HG03521 (cell line): ENCODE measurements around the gene CYP4F3.
"Not testable (repeated sequence)": the region's sequence is repeated elsewhere in the genome, so short reads cannot be mapped to it uniquely, and the experiment has no call there.

Experiments used
- ATAC-seq: cut with Tn5 transposase; IDR thresholded peaks from one replicate; pipeline ENCODE4 v1.9.1; 2021; ENCODE audit warnings: mild to moderate bottlenecking, moderate library complexity; ENCODE audit not compliant: unreplicated experiment

CYP4F3 gene

GRCh38 chr19:15666186-15666585, 25.5 kb downstream of the CYP4F3 start:
- ATAC-seq: no peak

GRCh38 chr19:15666883-15667282, 26.2 kb downstream of the CYP4F3 start:
- no peak for ATAC-seq

DNA sequence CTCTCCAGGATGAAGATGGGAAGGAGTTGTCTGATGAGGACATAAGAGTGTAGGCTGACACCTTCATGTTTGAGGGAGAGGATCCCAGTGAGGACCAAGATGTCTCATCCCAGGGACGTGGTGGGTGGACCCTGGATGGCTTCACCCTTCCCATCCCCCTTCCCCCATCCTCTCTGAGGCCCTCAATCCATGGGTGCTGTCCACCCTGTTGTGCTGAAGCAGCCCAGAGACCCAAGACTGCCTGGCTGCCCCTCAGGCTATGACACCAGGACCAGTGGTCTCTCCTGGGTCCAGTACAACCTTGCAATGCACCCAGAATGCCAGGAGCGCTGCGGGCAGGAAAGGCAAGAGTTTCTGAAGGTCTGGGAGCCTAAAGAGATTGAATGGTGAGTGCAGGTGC, 28.7 kb downstream of the CYP4F3 start:
- ATAC-seq: no peak

DNA sequence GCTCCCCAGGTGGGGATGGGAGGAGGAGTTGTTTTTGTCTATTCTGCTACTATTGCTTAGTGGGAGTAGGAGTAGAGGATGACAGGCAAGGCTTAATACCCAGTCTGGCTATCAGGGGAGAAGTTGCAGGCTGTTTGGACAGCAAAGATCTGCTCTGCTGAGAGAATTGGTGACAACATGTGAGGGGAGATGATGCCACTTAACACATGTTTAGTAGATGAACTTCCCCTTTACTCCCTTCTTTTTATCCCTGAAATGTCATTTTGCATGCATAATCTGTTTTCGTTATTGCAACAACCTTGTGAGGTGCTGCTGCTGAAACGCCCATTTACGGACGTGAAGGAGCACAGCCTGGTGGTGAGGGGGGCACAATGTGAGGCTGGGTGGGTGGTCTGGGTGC, 29.2 kb downstream of the CYP4F3 start:
- no peak for ATAC-seq

DNA sequence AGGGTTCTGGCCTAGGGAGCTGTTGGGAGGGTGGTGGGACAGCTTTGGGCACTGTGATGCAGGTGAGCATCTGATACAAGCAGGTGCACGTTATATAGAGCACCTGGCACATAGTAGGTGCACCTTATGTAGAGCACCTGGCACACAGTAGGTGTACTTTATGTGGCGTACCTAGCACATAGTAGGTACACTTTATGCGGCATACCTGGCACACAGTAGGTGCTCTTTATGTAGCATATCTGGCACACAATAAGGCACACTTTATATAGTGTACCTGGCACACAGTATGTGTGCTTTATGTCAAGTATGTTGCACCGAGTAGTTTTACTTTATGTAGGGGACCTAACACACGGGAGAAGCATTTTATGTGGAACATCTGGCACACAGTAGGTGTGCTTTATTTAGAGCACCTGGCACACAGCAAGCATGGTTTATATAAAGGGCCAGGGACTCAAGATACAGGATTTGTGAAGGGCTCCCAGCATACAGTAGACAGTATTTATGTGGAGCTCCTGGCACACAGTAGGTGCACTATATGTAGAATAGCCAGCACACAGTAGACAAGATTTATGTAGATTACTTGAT, 30.6 kb downstream of the CYP4F3 start:
- ATAC-seq: no peak

DNA sequence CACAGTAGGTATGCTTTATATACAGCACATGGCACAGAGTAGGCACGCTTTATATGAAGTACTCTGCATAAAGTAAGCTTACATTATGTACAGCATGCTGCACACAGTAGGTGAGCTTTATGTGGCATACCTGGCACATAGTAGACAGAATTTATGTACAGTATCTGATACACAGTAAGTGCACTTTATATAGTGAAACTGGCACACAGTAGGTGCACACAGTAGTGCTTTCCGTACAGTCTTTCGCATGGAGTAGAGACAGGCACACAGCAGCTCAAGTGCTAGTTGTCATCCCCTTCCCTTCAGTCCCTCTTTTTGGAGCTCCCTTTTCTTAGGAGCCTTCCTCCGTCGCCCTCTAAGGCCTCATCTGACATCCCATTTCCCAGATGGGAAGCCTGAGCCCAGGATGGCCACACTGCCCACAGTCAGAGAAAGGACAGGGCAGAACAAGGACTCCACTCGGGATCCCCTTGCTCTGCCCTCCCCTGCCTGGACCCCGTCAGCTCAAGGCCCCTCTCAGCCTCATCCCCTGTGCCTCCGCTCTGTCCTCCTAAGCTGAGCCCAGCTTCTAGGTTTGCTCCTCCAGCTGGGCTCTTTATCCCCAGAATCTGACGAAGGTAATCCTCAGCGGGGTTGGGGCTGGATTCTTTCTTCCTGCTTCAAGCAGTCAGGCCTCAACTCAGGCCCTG, 31.3 kb downstream of the CYP4F3 start:
- no peak for ATAC-seq

DNA sequence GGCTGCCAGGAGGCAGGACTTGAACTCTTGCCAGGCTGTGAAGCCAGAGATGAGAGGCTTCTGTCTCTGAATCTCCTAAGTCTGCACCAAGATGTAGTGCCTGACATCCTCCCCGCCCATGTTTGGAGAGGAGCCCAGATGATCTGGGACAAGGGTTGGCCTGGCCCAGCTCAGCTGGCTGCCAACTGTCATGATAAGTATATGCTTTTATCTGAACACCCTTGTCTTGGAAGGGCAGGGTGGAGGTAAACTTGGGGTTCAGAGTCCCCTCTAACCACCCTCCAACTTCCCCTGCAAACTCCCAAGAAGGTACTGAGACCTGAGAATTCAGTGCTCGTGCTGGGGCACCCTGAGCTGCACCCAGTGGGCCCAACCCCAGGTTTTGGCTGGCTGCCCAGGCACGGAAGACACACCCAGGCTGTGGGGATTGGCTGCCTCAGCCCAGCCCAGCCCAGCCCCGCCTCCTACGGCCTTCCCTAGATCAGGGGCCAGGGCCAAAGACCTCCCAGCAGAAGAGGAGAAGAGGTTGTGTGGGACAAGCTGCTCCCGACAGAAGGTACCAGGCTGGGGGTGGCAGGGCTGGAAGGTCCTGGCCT, 32.0 kb downstream of the CYP4F3 start, which contains the start of gene CYP4F12:
CYP4F12 (plus strand) TSS at position 508 of the 596 bp plus-strand sequence. CDS start 443 bp downstream, outside the sequence.
- no peak for ATAC-seq

DNA sequence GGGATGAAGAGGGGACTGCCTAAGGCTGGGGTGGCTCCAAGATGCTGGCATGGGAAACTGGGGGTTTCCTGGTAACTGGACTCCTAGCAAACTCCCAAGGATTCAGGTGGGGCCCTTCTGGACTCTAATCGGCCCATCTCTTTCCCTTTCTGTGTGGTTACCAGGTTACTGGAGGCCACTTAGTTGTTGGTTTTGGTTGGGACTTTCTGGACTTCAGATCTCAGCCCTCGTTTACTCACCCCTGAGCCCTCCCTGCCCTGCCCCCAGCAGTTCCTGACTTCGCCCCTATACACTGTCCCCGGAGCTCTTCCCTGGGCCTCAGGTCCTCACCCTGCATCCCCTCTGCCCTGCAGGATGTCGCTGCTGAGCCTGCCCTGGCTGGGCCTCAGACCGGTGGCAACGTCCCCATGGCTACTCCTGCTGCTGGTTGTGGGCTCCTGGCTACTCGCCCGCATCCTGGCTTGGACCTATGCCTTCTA, 32.5 kb downstream of the CYP4F3 start:
- no peak for ATAC-seq

DNA sequence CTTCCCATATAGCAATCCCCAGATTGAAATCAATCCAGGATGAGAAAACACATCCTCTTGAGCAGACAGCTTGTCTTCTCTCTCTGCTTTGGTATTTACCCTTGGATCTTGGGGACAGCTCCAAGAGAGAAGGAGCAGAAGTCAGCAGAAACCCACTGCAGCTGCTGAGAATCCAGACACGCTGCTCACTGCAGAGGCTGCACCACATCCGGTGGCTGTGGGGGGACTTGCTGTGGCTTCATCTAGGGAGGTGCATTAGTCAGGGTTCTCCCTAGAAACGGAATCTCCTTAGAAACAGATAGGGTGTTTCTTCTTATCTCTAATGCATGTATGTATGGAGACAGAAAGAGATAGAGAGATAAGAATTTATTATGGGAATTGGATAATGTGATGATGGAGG, 34.9 kb downstream of the CYP4F3 start:
- ATAC-seq: no peak

DNA sequence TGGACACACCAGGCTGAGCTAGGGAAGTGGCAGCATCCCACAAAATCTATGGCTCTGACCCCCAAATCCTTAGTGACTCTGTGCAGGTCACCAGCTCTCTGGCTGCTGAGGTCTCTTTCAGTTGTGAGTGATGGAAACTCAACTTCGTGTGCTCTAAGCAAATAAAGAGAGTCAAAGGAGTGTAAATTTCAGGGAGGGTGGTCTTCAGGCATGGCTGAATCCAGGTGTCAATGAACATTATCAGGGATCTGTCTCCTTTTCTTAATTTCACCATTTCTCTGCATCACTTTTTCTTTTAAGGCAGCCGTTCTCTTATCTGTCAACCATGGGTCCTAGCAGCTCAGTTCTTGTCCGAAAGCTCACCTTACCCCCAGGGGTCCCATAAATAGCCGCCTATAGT, 38.4 kb downstream of the CYP4F3 start:
- ATAC-seq: no peak

- not testable (repeated sequence) for ATAC-seq
Observed at GRCh38 chr19:15679865-15680264, 39.2 kb downstream of the CYP4F3 start.

GRCh38 chr19:15680478-15681322, 40.0 kb downstream of the CYP4F3 start:
- ATAC-seq: no peak

- ATAC-seq: no peak
Observed at GRCh38 chr19:15683411-15683810, 42.7 kb downstream of the CYP4F3 start.

DNA sequence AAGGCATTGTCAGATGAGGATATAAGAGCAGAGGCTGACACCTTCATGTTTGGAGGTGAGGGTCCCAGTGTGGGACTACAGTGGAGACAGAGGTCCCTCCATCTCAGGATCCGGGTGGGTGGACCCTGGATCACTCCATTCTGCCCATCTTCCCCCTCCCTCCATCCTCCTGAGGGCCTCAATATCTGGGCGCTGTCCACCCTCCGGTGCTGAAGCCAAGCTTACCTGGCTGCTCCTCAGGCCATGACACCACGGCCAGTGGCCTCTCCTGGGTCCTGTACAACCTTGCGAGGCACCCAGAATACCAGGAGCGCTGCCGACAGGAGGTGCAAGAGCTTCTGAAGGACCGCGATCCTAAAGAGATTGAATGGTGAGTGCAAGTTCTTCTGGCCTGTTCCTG, 44.1 kb downstream of the CYP4F3 start:
- ATAC-seq: no peak

DNA sequence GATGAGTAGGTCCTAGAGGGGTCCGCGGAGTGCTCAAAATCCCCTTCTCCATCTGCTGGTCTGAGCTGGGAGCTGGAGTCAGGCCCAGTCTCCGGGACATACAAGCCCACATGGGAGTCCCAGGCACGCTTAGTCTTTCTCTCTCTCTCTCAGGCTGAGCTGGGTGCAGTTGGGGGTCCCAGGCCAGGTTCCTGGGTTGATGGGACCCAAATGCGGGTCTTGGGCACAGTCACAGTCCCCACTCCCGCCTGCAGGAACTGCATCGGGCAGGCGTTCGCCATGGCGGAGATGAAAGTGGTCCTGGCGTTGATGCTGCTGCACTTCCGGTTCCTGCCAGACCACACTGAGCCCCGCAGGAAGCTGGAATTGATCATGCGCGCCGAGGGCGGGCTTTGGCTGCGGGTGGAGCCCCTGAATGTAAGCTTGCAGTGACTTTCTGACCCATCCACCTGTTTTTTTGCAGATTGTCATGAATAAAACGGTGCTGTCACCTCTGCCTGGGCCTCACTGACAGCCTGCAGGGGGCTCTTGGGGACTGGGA, 56.0 kb downstream of the CYP4F3 start:
- ATAC-seq: no peak

DNA sequence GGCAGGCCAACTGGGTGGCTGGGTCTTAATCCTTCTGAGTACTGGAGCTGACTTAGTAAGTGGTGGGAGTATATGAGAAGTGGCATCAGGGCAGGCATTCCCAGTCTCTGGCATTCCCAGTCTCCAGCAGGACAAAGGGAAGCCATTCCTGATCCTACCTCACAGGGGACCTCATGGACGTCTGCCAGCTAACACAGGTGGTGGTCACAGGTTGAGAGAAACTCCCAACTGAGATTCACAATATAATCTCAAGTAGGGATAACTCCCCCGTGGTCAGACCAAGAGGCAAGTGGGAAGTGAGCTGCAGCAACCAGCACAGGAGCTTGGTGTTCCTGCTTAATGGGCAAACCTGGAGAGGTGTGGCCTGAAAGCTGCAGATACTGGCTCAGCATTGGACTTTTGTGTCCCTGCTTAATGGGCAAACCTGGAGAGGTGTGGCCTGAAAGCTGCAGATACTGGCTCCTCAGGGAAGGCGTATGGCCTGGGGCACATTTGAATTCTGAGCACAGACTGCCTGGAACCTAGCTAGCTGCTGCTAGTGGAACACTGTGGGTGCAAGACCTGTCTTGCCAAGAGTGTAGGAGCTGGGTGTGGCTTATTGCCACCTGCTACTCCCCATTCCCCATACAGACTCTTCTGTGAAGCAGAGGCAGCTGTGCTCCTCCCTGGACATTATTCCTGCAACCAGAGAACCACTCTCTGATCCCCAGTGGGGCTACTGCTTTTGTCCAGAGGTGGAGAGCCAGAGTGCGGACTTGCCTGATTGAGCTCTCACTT, 61.2 kb downstream of the CYP4F3 start:
- ATAC-seq: no peak

DNA sequence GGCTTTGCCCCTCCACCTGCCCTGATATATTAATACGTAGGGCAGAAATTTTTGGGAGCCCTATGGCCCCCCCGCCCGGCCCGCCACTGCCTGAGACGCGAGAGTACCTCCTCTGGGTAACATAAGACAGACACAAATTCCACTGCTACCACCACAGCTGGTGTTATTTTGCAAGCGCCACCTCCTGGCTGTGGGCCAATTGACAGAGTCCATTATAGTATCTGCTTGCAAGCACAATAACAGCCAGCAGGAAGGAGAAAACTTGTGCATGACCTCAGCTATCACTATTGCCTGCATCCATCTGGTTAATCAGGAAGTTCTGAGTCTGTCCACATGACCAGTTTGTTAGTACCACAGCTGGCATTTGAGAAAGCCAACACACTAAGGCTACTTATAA, 61.8 kb downstream of the CYP4F3 start:
- ATAC-seq: no peak
